ENCODE data around the gene GLT8D1. TPM values are rescaled to one million over a fixed set of nuclear protein-coding genes. Genes with fewer than 3 reads are reported as not detected.

Gene GLT8D1
- total and polyA plus RNA-seq, 9 of the 15 experiments (the other 6 are each of a cell fraction or from before 2014, with no cell fraction given) = 14.1 to 65.9 (median 33.7) TPM

- TF ChIP-seq DLX4 (CRISPR knock-in tag; IDR thresholded peaks at IDR 0.05) (no peak), ZNF696 (CRISPR knock-in tag; conservative IDR thresholded peaks at IDR 0.05) (no peak), RBM25 (IDR thresholded peaks at IDR 0.05; ENCODE audit: low read depth, low read length, severe bottlenecking) (no peak), ZNF695 (CRISPR knock-in tag; IDR thresholded peaks at IDR 0.05) (no peak), E2F3 (CRISPR knock-in tag; IDR thresholded peaks at IDR 0.05) (no peak), ILF3 (IDR thresholded peaks at IDR 0.05; ENCODE audit: borderline replicate concordance) (no peak)
- TF ChIP-seq, protein P1, sequence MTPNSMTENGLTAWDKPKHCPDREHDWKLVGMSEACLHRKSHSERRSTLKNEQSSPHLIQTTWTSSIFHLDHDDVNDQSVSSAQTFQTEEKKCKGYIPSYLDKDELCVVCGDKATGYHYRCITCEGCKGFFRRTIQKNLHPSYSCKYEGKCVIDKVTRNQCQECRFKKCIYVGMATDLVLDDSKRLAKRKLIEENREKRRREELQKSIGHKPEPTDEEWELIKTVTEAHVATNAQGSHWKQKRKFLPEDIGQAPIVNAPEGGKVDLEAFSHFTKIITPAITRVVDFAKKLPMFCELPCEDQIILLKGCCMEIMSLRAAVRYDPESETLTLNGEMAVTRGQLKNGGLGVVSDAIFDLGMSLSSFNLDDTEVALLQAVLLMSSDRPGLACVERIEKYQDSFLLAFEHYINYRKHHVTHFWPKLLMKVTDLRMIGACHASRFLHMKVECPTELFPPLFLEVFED (CRISPR knock-in tag; conservative IDR thresholded peaks at IDR 0.05) = no peak
These were observed 7.0 kb upstream of the GLT8D1 start (continued) for GRCh38 chr3:52712291-52713212.

DNA sequence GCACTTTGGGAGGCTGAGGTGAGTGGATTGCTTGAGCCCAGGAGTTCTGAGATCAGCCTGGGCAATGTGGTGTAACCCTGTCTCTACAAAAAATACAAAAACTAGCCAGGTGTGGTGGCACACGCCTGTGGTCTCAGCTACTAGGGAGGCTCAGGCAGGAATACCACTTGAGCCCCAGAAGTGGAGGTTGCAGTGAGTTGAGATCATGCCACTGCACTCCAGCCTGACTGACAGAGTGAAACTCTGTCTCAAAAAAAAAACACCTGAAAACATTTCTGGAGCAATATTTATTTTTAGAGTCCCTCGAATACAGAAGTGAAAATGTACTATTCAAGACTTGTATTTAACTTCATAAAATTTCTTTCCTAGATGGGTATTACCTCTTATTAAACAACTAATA, 4.9 kb upstream of the GLT8D1 start:
- no peak overlapping the region for H2AFZ ChIP-seq (ENCODE audit: low read depth, low read length)
- H3K27ac ChIP-seq (ENCODE audit: extremely low read depth, low read depth, low read length) = no peak overlapping the region
- intact Hi-C loops (cut with micrococcal nuclease) = no loop called here
- H3K9ac ChIP-seq (ENCODE audit: insufficient read depth in 1 of 2, low read depth in 2 of 2, low read length in 2 of 2) = no peak overlapping the region
- no peaks in the 10 kb centered on the region for H3K9me3 ChIP-seq (replicated peaks; ENCODE audit: control insufficient read depth, insufficient read depth, low read depth, low read length)
- no peak for FAIRE-seq
- WGBS (ENCODE audit: insufficient coverage, low coverage, missing lambda C conversion rate) = 82% methylated on average over 2 of the region's 2 CpGs
- CTCF ChIA-PET (ENCODE audit: low intra/inter-chr PET ratio) = no interaction called here
- POLR2A ChIA-PET = interaction anchor here (0.5 kb wide), 1 partner anchor 116 kb away, joined by 3 read pairs; no protein-coding TSS in a partner anchor
- DNase-seq (ENCODE audit: extremely low read depth in 1 of 4, low spot score in 3 of 4) = no peak
- peaks cover 26% of the 10 kb centered on the region for H3K79me2 ChIP-seq (ENCODE audit: control insufficient read depth, insufficient read depth, low read length)
- H3K9me1 ChIP-seq (ENCODE audit: control insufficient read depth, insufficient read depth, low read length) = no peaks in the 10 kb centered on the region
- H3K4me1 ChIP-seq (replicated peaks in 1 of 2; ENCODE audit: control insufficient read depth in 2 of 2, insufficient read depth in 2 of 2, low read length in 2 of 2) = no peaks in the 10 kb centered on the region; a peak in 2 of 5 replicates
- in situ Hi-C loops (cut with MboI) = no loop called here
- no peaks in the 10 kb centered on the region for H4K20me1 ChIP-seq (replicated peaks; ENCODE audit: control insufficient read depth, insufficient read depth, low read length)
- no peak for ATAC-seq
- no TSS peak for BruUV-seq (replicated peaks)
- peaks cover 17% of the 10 kb centered on the region; the same call in 2 of the 3 replicates for H3K36me3 ChIP-seq (ENCODE audit: control insufficient read depth, insufficient read depth, low read length)
- no peak overlapping the region for H3K4me3 ChIP-seq
- no peaks in the 10 kb centered on the region for H3K27me3 ChIP-seq (ENCODE audit: control insufficient read depth in 2 of 2, insufficient read depth in 2 of 2, low read length in 2 of 2)
- no peak overlapping the region for H3K4me2 ChIP-seq (ENCODE audit: insufficient read depth, low read length)
- TF ChIP-seq CCAR2 (IDR thresholded peaks at IDR 0.05; ENCODE audit: low read depth, low read length) = no peak
- no peak for TF ChIP-seq ETV1 (tag; conservative IDR thresholded peaks at IDR 0.05; ENCODE audit: low read depth)
- no peak for TF ChIP-seq ZNF311 (CRISPR knock-in tag; IDR thresholded peaks at IDR 0.05)
- no peak for TF ChIP-seq ZNF24 (IDR thresholded peaks at IDR 0.05)
- TF ChIP-seq SRSF3 (IDR thresholded peaks at IDR 0.05; ENCODE audit: insufficient read depth, low read length) = no peak
- no peak for TF ChIP-seq ZNF165 (CRISPR knock-in tag; IDR thresholded peaks at IDR 0.05; ENCODE audit: borderline replicate concordance)
- no peak for TF ChIP-seq VEZF1 (CRISPR knock-in tag; IDR thresholded peaks at IDR 0.05)
- TF ChIP-seq, protein P2, sequence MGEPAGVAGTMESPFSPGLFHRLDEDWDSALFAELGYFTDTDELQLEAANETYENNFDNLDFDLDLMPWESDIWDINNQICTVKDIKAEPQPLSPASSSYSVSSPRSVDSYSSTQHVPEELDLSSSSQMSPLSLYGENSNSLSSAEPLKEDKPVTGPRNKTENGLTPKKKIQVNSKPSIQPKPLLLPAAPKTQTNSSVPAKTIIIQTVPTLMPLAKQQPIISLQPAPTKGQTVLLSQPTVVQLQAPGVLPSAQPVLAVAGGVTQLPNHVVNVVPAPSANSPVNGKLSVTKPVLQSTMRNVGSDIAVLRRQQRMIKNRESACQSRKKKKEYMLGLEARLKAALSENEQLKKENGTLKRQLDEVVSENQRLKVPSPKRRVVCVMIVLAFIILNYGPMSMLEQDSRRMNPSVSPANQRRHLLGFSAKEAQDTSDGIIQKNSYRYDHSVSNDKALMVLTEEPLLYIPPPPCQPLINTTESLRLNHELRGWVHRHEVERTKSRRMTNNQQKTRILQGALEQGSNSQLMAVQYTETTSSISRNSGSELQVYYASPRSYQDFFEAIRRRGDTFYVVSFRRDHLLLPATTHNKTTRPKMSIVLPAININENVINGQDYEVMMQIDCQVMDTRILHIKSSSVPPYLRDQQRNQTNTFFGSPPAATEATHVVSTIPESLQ (CRISPR knock-in tag; IDR thresholded peaks at IDR 0.05) = no peak
- no peak for TF ChIP-seq TBP (optimal IDR thresholded peaks at IDR 0.05; ENCODE audit: low read depth, low read length)
